GM23338 (cell line): ENCODE results near the gene KDM5C. TPM values are rescaled to one million over a fixed set of nuclear protein-coding genes. Genes with fewer than 3 reads are reported as not detected.

Experiments used
- ATAC-seq: fragments of 200-7000 bp; cut with Tn5 transposase; 3 replicates; pipeline ENCODE4 v1.9.1; 2020
- DNase-seq: peaks from one replicate; pipeline ENCODE4 v3.0.0-alpha.2; 2015; ENCODE audit warnings: low spot score
- H2AFZ ChIP-seq: fragments of 200-600 bp; sonication (generic); 2 replicates; pipeline ENCODE4 v1.8.0; 2016; ENCODE audit warnings: antibody characterized with exemption, mild to moderate bottlenecking, moderate library complexity
- H3F3A ChIP-seq: fragments of 200-600 bp; sonication (generic); replicated peaks from 2 replicates; pipeline ENCODE4 v1.8.0; 2017; ENCODE audit warnings: antibody characterized with exemption, mixed run types, low read depth
- H3K27ac ChIP-seq: fragments of 200-600 bp; sonication (generic); 2 replicates; pipeline ENCODE4 v1.6.1; 2016; ENCODE audit warnings: low read depth
- H3K27me3 ChIP-seq: fragments of 200-600 bp; sonication (generic); 2 replicates; pipeline ENCODE4 v1.8.0; 2016; ENCODE audit warnings: mild to moderate bottlenecking, mixed run types, moderate library complexity; ENCODE audit not compliant: insufficient read depth
- H3K36me3 ChIP-seq: fragments of 200-600 bp; sonication (generic); 2 replicates; pipeline ENCODE4 v1.8.0; 2016; ENCODE audit warnings: mild to moderate bottlenecking; ENCODE audit not compliant: insufficient read depth
- H3K4me1 ChIP-seq: fragments of 200-600 bp; sonication (generic); 2 replicates; pipeline ENCODE4 v1.8.0; 2016; ENCODE audit warnings: mild to moderate bottlenecking, moderate library complexity; ENCODE audit not compliant: insufficient read depth
- H3K4me2 ChIP-seq: fragments of 200-600 bp; sonication (generic); 2 replicates; pipeline ENCODE4 v1.7.1; 2017; ENCODE audit warnings: mixed run types
- H3K4me3 ChIP-seq: fragments of 200-600 bp; sonication (generic); 2 replicates; pipeline ENCODE4 v1.6.1; 2016; ENCODE audit warnings: mixed run types
- H3K79me2 ChIP-seq: fragments of 200-600 bp; sonication (generic); replicated peaks from 2 replicates; pipeline ENCODE4 v1.8.0; 2017; ENCODE audit warnings: mild to moderate bottlenecking; ENCODE audit not compliant: insufficient read depth
- H3K9me2 ChIP-seq: fragments of 200-600 bp; sonication (generic); 2 replicates; pipeline ENCODE4 v1.8.0; 2017; ENCODE audit not compliant: insufficient read depth
- H4K20me1 ChIP-seq: fragments of 200-600 bp; sonication (generic); replicated peaks from 2 replicates; pipeline ENCODE4 v1.8.0; 2017; ENCODE audit warnings: mild to moderate bottlenecking; ENCODE audit not compliant: insufficient read depth
- H3K27ac Mint-ChIP-seq: 2 replicates; pipeline ENCODE4 v1.8.0; 2020; ENCODE audit warnings: inconsistent platforms, mild to moderate bottlenecking, moderate library complexity, mixed read lengths
- H3K27me3 Mint-ChIP-seq: 3 replicates; pipeline ENCODE4 v1.8.0; 2022; ENCODE audit warnings: low read depth, mild to moderate bottlenecking, moderate library complexity, mixed read lengths, inconsistent platforms; ENCODE audit not compliant: insufficient read depth, poor library complexity
- H3K36me3 Mint-ChIP-seq: 3 replicates; pipeline ENCODE4 v1.8.0; 2021; ENCODE audit warnings: low read depth, mild to moderate bottlenecking, inconsistent platforms, moderate library complexity, mixed read lengths
- H3K4me1 Mint-ChIP-seq: 3 replicates; pipeline ENCODE4 v1.8.0; 2020; ENCODE audit warnings: mild to moderate bottlenecking, inconsistent platforms, mixed read lengths
- H3K4me3 Mint-ChIP-seq: 3 replicates; pipeline ENCODE4 v1.8.0; 2021; ENCODE audit warnings: moderate library complexity, mild to moderate bottlenecking, inconsistent platforms, mixed read lengths
- H3K9me3 Mint-ChIP-seq: 3 replicates; pipeline ENCODE4 v1.8.0; 2020; ENCODE audit warnings: moderate library complexity, mild to moderate bottlenecking, inconsistent platforms, mixed read lengths
- CREB1 ChIP-seq: fragments of 250-450 bp; sonication (Bioruptor Pico); IDR thresholded peaks from 2 replicates; pipeline ENCODE4 v1.5.0; 2020; ENCODE audit warnings: low read depth, mild to moderate bottlenecking, moderate library complexity
- ETS1 ChIP-seq: IDR thresholded peaks from 2 replicates; pipeline ENCODE4 v1.6.1; 2016; ENCODE audit warnings: antibody characterized with exemption
- EZH2 ChIP-seq: fragments of 200-600 bp; sonication (generic); IDR thresholded peaks from one replicate; pipeline ENCODE4 v1.8.0; 2017; ENCODE audit warnings: antibody characterized with exemption, mild to moderate bottlenecking, low read depth; ENCODE audit not compliant: unreplicated experiment
- EZH2phosphoT487 ChIP-seq: fragments of 200-600 bp; sonication (generic); IDR thresholded peaks from one replicate; pipeline ENCODE4 v1.8.1; 2018; ENCODE audit warnings: antibody characterized with exemption; ENCODE audit not compliant: unreplicated experiment
- NANOG ChIP-seq: IDR thresholded peaks from 2 replicates; pipeline ENCODE4 v1.6.1; 2016; ENCODE audit warnings: antibody characterized with exemption, borderline replicate concordance
- POLR2AphosphoS5 ChIP-seq: IDR thresholded peaks from 2 replicates; pipeline ENCODE4 v1.6.1; 2016; ENCODE audit warnings: antibody characterized with exemption, low read depth
- STAT1 ChIP-seq: IDR thresholded peaks from one replicate; pipeline ENCODE4 v1.6.1; 2016; ENCODE audit warnings: antibody characterized with exemption; ENCODE audit not compliant: unreplicated experiment
- ZNF114 ChIP-seq: fragments of 250-450 bp; sonication (Bioruptor Pico); IDR thresholded peaks from 2 replicates; pipeline ENCODE4 v1.5.0; 2020; ENCODE audit warnings: mild to moderate bottlenecking, moderate library complexity
- ZNF462 ChIP-seq: fragments of 250-450 bp; sonication (Bioruptor Pico); IDR thresholded peaks from 2 replicates; pipeline ENCODE4 v1.5.0; 2020; ENCODE audit warnings: mild to moderate bottlenecking, moderate library complexity
- polyA plus RNA-seq: library from polyadenylated mRNA; unstranded; fragments of >200 nt; fragmentation: Nextera tagmentation; extraction: Ambion mirVana; gene quantifications from 2 replicates; pipeline ENCODE4 v1.2.1, GENCODE V29; 2016
- total RNA-seq: library from RNA; depleted of rRNA; stranded (reverse); fragments of >200 nt; shearing (Covaris generic); gene quantifications from 2 replicates; pipeline ENCODE4 v1.2.3, GENCODE V29; 2014
- TF ChIP-seq, protein P1 (sequence below): IDR thresholded peaks from one replicate; pipeline ENCODE4 v1.6.1; 2018; ENCODE audit warnings: antibody characterized with exemption; ENCODE audit not compliant: unreplicated experiment

The KDM5C gene
- total and polyA plus RNA-seq, 2 experiments from 2014 or later = 20.3 to 173 TPM

DNA sequence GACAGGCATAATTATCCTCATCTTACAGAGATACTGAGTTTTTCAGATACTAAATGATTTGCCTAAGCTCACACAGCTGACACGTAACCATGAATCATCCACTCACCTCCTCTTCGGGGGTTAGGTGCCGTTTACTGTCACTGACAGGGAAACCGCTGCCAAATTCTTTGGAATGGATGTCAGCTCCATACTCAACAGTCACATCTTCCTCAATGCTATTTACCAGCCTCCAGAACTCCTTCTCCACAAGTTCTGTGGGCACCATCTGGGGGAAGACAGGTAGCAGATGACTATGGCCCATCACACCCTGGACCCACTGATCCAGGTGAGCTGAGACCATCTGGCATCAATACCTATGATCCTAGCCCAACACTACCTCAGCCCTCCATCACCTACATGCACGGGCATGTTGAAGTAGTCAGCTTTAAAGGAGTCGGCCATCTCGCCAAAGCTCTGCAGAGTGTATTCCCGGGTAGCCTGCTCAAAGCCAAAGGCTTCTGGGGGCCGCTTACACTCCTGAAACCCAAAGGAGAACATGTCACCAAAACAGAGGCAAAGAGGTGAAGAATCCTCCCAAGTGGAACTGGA lies 13.5 kb downstream of the KDM5C start:
- no peak overlapping the region for H3K4me3 Mint-ChIP-seq
- no peaks in the 10 kb centered on the region for H3K79me2 ChIP-seq
- ATAC-seq (no peak), DNase-seq (no peak)
- H3K36me3 Mint-ChIP-seq = peaks cover 77% of the 10 kb centered on the region
- no peaks in the 10 kb centered on the region for H3F3A ChIP-seq
- no peaks in the 10 kb centered on the region for H3K4me1 ChIP-seq
- no peaks in the 10 kb centered on the region for H4K20me1 ChIP-seq
- no peak overlapping the region for H3K27ac Mint-ChIP-seq
- H3K36me3 ChIP-seq = peaks cover 24% of the 10 kb centered on the region
- H2AFZ ChIP-seq = no peak overlapping the region
- H3K4me1 Mint-ChIP-seq = no peaks in the 10 kb centered on the region
- no peak overlapping the region for H3K27ac ChIP-seq
- H3K4me3 ChIP-seq = no peak overlapping the region
- no peaks in the 10 kb centered on the region for H3K9me3 Mint-ChIP-seq
- H3K4me2 ChIP-seq = no peak overlapping the region
- no peaks in the 10 kb centered on the region for H3K9me2 ChIP-seq
- H3K27me3 Mint-ChIP-seq = no peaks in the 10 kb centered on the region
- no peak for TF ChIP-seq ETS1
- TF ChIP-seq, protein P1, sequence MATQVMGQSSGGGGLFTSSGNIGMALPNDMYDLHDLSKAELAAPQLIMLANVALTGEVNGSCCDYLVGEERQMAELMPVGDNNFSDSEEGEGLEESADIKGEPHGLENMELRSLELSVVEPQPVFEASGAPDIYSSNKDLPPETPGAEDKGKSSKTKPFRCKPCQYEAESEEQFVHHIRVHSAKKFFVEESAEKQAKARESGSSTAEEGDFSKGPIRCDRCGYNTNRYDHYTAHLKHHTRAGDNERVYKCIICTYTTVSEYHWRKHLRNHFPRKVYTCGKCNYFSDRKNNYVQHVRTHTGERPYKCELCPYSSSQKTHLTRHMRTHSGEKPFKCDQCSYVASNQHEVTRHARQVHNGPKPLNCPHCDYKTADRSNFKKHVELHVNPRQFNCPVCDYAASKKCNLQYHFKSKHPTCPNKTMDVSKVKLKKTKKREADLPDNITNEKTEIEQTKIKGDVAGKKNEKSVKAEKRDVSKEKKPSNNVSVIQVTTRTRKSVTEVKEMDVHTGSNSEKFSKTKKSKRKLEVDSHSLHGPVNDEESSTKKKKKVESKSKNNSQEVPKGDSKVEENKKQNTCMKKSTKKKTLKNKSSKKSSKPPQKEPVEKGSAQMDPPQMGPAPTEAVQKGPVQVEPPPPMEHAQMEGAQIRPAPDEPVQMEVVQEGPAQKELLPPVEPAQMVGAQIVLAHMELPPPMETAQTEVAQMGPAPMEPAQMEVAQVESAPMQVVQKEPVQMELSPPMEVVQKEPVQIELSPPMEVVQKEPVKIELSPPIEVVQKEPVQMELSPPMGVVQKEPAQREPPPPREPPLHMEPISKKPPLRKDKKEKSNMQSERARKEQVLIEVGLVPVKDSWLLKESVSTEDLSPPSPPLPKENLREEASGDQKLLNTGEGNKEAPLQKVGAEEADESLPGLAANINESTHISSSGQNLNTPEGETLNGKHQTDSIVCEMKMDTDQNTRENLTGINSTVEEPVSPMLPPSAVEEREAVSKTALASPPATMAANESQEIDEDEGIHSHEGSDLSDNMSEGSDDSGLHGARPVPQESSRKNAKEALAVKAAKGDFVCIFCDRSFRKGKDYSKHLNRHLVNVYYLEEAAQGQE = no peak
- no peak for TF ChIP-seq EZH2phosphoT487
- no peak for TF ChIP-seq ZNF114 (CRISPR knock-in tag)
- TF ChIP-seq POLR2AphosphoS5 = no peak
- no peak for TF ChIP-seq STAT1
- TF ChIP-seq ZNF462 (CRISPR knock-in tag) = no peak
- no peak for TF ChIP-seq EZH2
- TF ChIP-seq NANOG = no peak
- TF ChIP-seq CREB1 (CRISPR knock-in tag) = no peak
- no peaks in the 10 kb centered on the region for H3K27me3 ChIP-seq
